HG02623 (cell line): Measurements from ENCODE around the gene STK32B.
"Not testable (repeated sequence)": the region's sequence is repeated elsewhere in the genome, so short reads cannot be mapped to it uniquely, and the experiment has no call there.

Experiments
- ATAC-seq: cut with Tn5 transposase; IDR thresholded peaks from one replicate; pipeline ENCODE4 v1.9.1; 2021; ENCODE audit warnings: moderate library complexity; ENCODE audit not compliant: unreplicated experiment

Gene STK32B

DNA sequence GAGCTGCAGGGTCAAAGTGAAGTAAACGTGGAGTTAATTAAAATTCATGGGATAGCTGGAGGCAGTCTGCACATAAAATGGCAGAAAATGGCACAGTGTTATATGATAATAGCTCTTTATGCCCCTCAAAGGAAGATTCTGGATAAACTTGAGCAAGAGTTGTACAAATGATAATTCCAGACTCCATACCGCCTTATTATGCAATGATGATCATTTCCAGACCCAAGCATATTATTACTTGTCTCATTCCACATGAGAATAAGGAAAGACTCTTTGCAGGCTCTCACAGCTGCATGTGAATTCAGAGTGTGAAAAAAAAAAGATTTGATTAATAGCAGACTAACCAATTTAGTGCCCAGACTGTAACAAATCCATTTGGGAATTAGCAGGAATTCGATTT is 105.4 kb downstream of the STK32B start:
- no peak for ATAC-seq

DNA sequence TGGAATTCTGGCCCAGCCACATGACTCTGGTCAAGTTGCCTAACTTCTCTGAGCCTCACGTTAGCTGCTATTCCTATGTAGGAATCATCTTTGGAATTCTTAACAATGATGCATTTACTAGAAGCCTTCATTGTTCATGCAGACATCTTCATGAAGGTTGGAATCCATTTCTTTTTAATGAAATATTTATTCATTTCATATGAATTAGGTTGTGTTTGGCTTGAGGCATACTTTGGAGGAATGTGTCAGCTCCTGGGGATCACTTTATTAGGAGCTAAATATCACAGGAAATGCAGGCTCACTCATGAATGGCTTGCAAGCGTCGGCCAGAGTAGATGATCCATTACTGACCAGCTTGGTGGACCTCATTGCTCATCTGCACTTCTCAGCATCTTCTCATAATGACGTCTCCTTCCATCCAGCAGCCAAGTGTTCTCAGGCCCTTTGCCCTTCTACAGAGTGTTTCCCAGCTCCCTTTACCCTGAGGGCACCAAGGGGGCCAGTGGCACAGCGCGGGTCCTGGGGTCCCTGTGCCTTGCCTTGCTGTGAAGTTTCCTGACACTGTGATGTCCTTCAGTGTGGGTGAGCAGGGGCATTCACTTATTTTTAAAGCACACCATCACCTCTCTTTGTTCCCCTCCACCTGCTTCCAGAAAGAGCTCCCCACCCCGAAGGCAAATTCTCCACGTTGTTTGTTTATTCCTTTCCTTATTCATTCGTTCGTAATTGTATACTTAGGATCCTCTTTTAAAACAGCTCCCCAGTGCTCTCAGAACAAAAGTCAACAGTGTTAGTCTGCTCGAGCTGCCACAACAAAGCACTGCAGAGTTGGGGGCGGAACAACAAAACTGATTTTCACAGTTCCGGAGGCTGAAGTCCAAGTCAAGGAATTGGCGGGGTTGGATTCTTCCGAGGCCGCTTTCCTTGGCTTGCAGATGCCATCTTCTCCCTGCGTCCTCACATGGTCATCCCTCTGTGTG is 106.8 kb downstream of the STK32B start:
- no peak for ATAC-seq

DNA sequence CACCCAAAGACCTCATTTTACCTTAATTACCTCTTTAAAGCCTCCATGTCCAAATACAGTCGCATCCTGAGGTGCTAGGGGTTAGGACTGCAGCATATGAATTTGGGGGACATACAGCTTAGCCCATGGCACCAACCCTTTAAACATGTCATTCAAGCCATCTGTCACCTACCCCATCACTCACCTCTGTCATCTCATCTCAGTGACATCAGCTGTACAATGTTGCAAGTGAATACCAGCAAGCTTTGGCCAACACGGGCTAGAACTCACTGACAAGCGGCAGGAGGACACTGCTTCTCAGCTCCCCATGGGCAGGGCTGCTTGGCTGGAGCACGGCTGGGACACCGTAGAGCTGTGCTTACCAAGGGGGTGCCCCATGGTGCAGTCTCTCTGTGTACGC is 107.5 kb downstream of the STK32B start:
- ATAC-seq: no peak

DNA sequence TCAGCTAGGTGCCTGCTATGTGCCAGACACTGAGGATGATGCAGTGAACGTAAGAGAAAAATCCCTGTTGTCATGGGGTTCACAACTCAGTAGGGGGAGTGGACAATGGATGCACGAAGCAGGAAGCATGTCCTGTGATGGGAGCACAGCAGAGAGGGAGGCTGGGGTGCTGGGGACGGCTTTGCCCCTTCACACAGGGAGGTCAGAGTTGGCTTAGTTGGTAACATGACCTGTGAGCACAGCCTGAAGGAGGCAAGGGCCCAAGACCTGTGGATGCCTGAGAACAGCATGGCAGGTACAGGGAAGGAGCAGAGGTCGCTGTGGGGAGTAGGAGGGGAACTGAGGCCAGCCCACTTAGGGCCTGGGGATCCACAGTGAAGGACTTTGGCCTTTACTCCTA is 109.4 kb downstream of the STK32B start:
- no peak for ATAC-seq

DNA sequence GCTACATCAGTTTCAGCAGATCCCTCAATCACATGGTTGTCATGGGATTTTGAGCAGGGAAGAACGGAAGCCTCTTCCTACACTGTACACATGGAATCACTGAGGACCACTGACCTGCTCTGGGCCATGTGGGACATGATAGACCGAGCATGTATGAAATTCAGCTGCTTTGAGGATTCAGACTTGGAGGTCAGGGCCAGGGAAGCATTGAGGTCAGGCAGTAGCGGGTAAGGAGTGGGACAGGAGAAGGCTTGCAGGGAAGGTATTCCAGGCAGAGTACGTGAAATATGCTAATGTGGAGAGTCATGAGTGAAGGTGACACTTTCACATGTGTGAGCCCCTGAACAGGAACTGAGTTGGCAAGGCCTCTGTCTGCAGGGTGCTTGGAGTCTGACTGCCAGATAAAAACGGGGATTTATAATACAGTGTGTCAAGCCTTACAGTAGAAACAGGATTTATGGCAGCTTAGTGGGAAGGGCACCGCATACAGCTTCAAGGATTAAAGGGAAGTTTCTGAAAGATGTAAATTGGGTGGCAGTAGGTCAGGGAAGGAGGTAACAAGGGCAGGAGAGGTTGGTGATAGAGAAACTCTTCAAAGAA is 111.7 kb downstream of the STK32B start:
- ATAC-seq: no peak

DNA sequence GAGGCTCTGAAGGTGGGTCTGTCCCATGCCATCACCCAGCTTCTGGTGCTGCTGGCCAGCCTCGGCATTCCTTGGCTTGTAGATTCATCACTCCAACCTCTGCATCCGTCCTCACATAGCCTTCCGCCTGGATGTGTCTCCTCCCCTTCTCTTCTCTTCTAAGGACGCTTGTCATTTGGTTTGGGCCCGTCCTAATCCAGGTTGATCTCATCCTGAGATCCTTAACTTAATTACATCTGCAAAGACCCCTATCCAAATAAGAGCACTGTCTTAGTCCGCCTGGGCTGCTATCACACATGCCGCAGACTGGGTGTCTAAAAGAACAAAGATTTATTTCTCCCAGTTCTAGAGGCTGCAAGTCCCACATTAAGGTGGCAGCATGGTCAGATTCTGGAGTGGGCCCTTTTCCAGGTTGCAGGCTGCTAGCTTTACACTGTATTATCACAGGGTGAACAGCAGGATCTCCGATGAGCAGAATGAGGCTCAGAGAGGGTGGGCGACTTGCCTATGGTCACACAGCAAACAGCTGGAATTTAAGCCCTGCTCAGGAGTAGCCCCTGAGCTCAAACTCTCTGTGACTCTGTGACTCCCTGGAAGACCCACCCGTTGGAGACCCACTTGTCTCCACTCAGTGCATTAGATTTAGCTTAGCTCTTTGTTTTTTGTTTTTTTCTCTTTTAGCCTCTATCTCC is 113.1 kb downstream of the STK32B start:
- no peak for ATAC-seq

DNA sequence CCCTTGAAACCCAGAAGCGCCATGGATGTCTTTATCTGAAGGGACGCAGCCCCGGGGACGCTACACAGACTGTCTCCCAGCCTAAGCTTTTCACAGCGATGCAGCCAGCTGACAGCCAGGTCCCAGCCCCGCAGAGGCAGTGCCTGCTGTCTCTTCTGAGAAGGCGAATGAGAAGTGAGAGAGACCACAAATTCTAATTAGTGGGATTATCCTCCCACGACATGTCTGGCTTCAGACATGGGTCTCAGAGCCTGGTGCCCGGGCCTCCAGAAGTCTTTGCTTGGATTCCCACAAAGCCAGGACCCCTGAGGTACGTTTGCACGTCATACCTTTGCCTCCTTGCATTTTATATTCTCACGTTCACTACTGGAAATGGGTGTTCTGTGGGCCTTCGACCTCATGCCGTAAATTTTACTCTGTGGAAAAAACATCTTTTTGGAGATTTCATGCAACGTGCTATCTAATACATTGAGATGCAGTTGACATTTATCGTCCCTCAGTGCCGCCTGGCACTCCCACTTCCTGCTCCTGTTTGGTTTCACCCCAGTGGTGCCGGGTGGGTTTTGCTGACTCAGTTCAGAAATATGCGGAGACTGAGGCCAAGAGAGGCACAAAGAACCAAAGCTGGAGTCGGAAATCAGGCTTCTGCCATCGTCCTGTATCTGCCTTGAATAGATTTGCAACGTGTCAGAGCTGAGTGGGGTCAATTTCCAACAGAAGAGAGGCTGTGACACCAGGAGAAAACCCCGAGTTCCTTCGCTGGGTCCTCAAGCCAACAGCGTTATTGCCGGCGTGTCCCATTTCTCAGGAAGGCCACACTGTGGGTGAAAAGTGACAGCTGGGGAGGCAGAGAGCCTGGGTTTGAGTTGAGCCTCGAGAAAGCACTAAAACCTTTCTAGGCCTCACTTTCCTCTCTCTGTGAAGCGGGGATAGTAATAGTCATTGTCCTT is 114.4 kb downstream of the STK32B start:
- ATAC-seq: no peak

DNA sequence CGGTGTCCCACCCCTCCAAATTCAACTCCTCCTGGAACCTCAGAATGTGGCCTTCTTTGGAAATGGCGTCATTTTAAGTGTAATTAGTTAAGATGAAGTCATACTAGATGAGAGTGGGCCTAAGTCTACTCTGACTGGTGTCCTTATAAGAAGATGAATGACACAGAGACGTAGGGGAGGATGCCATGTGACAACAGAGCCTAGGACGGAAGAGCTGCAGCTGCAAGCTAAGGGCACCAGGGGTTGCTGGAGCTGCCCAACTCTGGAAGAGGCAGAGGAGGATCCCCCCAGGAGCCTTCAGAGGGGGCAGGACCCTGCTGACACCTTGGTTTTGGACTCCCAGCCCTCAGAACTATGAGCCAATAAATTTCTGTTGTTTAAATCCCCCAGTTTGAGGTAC is 115.1 kb downstream of the STK32B start:
- ATAC-seq: no peak

DNA sequence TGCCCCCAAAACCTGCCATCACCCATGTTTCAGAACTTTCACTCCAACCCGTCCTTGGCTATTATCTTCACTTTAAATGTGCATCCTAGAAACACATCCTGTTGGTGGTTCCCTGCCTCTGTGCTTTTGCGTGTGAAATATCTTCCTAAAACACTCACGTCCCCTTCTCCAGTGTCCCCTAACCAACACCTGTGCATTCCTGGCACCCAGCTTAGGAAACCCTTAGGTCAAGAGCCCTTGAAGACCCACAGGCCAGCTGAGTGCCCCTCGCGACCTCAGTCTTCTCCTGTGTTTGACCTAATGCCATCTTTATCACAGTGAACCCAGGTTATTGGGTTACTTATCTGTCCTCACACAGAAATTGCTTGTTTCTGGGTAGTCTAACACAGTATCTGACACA is 117.6 kb downstream of the STK32B start:
- no peak for ATAC-seq

DNA sequence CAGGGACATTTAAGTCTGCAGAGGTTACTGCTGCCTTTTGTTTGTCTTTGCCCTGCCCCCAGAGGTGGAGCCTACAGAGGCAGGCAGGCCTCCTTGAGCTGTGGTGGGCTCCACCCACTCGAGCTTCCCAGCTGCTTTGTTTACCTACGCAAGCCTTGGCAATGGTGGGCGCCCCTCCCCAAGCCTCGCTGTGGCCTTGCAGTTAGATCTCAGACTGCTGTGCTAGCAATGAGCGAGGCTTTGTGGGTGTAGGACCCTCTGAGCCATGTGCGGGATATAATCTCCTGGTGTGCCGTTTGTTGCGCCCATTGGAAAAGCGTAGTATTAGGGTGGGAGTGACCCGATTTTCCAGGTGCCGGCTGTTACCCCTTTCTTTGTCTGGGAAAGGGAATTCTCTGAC is 124.6 kb downstream of the STK32B start:
- ATAC-seq: not testable (repeated sequence)

DNA sequence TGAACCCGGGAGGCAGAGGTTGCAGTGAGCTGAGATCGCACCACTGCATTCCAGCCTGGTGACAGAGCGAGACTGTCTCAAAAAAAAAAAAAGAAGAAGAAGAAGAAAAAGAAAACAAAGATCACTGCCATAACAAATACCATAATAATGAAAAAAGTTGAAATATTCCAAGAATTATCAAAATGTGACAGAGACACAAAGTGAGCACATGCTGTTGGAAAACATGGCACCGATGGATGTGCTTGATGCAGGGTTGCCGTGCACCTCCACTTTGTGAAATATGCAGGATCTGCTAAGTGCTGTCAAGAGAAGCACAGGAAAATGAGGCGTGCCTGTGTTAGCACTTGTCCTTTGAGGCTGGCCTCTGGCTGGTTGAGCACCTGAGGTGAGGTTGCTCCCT is 133.3 kb downstream of the STK32B start:
- ATAC-seq: no peak

DNA sequence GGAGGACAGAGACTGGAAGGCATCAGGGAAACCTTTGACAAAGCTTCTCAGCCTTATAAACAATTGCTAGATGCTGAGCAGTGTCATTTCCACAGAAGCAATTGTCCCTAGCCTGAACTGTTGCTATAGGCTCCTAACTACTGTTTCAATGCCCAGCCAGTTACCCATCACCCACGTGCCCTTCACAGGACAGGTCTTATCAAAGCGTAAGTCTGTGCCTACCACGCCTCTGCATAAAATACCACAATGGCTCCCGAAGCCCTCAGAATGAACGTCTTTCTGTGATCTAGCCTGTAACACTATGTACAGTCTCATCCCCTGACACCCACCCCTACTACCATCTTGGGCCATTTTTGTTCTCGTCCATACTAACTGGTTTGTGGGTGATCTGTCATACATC is 134.3 kb downstream of the STK32B start:
- no peak for ATAC-seq

DNA sequence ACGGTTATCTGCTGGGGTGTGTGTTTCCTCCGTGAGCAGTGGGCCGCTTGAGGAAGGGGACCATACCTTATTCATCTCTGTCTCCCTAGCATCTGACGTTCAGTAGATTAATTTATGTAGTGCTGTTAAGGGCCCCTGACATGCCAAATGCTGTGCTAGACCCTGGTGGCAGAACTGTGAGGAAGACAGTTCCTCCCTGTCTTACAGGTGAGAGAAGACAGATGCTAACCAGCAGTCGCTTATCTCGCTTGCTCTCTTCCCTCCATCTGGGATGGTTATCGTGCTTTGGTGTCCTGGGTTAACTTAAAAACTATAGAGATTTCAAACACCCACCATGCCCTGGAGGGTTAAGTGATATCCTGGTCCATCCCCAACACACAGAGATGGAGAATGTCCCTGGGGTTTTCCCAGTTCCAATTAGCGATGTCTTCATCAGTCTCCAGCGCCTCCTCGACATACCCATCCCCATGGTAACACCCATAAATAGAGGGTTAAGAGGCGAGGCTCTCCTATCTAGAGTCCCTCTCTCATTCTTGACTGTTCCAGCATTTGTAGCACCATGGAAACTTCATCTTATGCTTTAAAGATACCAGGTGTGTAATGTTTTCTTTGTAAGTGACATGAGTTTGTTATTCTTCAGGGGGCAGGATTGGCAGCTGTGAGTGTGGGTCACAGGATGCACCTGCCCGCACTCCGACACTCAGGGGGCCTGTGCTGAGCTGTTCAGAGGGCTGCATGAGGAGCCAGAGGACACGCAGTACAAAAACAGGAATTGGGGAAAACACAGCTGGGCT is 135.2 kb downstream of the STK32B start:
- ATAC-seq: no peak

DNA sequence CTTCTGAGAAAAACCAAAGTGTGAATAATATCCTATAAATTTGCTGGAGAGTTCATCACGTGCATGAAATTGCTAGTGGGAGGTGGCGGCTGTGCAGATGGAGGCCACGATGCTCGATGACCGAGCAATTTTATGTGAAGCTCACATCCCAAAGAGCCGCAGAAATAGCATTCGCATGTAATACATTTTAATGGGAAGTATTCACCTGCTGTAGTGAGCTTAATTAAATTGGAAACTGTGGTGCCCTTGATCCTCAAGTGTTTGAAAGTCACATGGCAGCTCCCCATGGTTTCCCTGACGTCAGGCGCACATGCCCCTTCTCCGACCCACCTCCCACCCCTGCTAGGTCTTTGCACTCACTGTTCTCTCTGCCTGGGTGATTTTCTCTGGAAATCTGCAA is 136.8 kb downstream of the STK32B start:
- ATAC-seq: no peak

DNA sequence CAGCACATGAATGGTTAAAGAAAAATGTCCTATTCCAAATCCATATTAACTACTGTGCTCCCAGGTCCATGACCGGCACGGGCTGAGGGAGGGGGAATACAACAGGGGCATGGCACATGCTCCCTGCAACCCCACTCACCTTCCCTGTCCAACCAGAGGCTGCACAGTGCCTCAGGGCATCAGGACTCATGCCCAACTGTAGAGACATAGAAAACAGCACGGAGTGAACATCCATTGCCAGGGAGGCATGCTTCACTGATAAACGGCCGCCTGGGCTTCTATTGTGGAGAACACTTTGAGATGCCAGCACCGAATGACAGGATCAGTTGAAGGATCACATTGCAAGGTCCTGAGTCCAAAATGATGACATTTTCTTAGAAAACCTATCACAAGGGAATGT is 140.6 kb downstream of the STK32B start:
- no peak for ATAC-seq

DNA sequence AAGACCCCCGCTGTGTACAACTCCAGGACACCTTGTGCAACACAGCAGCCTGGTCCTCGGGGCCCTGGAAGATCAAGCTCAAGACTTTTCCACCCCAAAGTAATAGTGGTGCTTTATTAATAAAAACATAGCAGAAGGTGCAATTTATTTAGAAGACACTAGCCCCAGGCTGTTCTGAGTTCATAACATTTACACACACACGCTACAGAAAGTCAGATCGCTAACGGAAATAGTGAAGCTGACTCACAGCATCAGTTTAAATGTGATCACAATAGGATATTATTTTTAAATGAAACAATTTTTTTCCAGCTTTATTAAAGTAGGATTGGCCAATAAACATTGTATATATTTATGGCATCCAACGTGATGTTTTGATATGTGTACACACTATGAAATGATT is 141.0 kb downstream of the STK32B start:
- ATAC-seq: no peak

DNA sequence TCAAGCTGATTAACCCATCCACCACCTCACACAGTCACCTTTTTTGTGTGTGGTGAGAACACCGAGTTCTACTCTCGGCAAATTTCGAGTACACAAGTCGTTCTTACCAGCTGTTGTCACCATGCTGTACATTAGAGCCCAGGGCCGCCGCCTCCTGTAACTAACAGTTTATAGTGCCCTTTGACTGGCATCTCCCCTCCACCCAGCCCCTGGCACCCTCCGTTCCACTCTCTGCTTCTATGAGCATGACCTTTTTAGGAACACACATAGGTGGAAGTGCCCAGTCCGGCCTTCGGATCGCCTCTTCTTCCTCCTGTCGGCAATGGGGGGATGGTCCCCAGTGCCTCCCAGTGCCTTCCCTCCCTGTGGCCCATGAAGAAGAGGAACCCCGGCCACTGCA is 141.4 kb downstream of the STK32B start:
- ATAC-seq: no peak

DNA sequence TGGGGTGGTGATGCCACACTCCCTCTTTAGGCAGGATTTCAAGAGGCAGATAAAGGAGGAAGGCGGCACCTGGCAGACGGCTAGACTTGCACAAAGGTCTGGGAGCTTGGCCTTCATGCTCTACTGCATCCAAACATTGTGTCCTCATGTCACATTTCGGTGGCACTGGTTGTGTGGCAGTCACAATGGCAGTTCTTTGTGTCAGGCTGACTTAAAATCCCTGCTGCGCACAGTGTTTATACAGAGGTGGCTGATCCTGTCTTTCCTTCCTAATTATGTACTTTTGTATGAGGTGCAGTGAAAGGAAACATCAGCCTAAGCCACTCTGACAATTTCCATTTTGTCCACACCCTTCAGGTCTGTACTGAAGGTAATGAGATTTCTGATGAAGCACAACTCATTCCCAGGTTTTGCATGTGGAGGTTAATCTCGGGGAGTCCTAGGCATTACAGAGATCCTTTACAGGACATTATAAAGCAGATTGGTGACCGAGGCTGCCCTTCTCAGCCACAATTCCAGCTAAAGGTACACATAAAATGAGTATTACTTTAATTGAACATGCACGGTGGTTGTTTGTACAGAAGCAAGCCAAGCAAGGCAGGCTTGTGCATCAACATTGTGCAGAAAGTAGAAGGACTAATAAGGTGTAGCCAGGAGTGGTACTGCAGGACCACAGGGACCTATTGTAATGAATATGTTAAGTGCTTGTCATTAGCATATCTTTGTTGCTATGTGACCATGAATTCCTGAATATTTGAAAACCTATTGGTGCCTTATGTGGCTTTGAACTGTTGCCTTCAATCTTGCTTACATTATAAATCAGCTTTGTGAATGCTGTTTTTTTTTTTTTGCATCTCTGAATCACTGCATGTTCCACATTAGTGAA is 147.6 kb downstream of the STK32B start:
- no peak for ATAC-seq

DNA sequence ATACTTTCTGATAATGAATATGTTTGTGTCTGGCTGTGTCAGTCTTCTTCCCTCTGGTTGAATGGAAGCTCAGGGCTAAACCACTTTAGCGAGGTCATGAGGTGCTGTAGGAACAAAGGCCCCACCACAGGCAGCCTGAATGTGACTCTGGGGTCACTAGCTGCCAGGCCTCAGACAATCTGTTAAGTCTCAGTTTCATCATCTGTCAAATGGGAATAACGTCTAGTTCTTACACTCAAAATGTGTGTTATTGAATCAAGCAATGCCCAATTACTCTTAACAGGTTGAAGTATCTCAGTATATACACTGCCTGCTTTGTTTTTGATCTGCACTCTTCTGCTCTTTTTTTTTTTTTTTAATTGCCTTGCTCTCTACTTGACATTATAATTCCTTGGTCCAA is 148.6 kb downstream of the STK32B start:
- ATAC-seq: no peak
